ENCODE results near the gene MEOX1. TPM values are rescaled to one million over a fixed set of nuclear protein-coding genes. Genes with fewer than 3 reads are reported as not detected.

The MEOX1 gene
- total and polyA plus RNA-seq, 2 of the 13 experiments (the other 11 are each of a cell fraction or from before 2014, with no cell fraction given), result not detected

DNA sequence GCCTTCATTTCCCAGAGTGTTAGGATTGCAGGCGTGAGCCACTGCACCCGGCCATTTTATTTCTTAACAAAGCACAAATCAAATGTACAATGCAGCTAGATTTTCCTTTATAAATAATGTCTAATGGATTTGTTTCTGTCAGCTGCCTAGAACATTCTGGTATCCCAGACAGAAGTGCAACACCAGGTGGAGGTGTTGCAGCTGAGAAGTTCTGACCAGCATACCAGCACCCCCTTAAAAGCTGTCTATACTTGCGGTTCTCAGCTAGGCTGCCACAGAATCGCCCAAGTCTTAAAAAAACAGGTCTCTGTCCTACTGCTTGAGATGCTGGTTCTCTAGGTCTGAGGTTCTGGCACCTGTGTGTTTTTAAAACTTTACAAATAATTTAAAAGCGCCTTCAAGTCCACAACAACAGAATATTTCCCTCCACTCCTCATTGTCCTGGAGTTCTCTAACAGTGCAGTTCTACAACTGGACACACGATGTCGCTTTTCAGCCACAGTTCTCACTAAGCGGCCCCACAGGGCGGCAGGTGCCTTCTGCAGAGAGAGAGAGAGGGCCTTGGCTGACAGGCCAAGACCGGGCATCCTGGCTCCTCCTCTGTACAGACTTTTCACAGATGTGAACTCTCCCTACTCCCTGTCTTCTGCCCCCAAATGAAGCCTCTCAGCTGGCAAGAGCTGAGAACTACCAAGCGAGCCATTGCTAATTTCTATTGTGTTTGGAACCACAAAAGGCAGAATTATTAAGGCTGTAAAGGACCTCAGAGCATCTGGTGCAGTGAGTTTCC, 32.6 kb upstream of the MEOX1 start (continued):
- TF ChIP-seq, protein P1, sequence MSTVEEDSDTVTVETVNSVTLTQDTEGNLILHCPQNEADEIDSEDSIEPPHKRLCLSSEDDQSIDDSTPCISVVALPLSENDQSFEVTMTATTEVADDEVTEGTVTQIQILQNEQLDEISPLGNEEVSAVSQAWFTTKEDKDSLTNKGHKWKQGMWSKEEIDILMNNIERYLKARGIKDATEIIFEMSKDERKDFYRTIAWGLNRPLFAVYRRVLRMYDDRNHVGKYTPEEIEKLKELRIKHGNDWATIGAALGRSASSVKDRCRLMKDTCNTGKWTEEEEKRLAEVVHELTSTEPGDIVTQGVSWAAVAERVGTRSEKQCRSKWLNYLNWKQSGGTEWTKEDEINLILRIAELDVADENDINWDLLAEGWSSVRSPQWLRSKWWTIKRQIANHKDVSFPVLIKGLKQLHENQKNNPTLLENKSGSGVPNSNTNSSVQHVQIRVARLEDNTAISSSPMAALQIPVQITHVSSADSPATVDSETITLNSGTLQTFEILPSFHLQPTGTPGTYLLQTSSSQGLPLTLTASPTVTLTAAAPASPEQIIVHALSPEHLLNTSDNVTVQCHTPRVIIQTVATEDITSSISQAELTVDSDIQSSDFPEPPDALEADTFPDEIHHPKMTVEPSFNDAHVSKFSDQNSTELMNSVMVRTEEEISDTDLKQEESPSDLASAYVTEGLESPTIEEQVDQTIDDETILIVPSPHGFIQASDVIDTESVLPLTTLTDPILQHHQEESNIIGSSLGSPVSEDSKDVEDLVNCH (CRISPR knock-in tag; IDR thresholded peaks at IDR 0.05), result no peak
- TF ChIP-seq CENPT (CRISPR knock-in tag; IDR thresholded peaks at IDR 0.05; ENCODE audit: low read depth) (no peak), JUND (CRISPR knock-in tag; IDR thresholded peaks at IDR 0.05) (no peak), ZNF550 (CRISPR knock-in tag; IDR thresholded peaks at IDR 0.05; ENCODE audit: borderline replicate concordance) (no peak), MEIS2 (CRISPR knock-in tag; IDR thresholded peaks at IDR 0.05) (0 out of 2 replicates have a peak, but pooled peaks have one; percentile 27), SIN3A (IDR thresholded peaks at IDR 0.05; ENCODE audit: borderline replicate concordance, low read depth, low read length) (no peak), ISL2 (CRISPR knock-in tag; IDR thresholded peaks at IDR 0.05) (peak; percentile 50; the same call in 1 of the 2 replicates), ZNF850 (CRISPR knock-in tag; conservative IDR thresholded peaks at IDR 0.05) (no peak), ZNF451 (CRISPR knock-in tag; IDR thresholded peaks at IDR 0.05) (no peak), KAT8 (CRISPR knock-in tag; IDR thresholded peaks at IDR 0.05) (0 out of 2 replicates have a peak, but pooled peaks have one; percentile 29), ZNF296 (CRISPR knock-in tag; conservative IDR thresholded peaks at IDR 0.05) (no peak), RBM39 (IDR thresholded peaks at IDR 0.05; ENCODE audit: low read depth, low read length, poor library complexity, severe bottlenecking) (no peak), SIX1 (CRISPR knock-in tag; IDR thresholded peaks at IDR 0.05; ENCODE audit: borderline replicate concordance) (no peak), REXO4 (CRISPR knock-in tag; IDR thresholded peaks at IDR 0.05; ENCODE audit: borderline replicate concordance) (no peak)
- TF ChIP-seq, protein P2, sequence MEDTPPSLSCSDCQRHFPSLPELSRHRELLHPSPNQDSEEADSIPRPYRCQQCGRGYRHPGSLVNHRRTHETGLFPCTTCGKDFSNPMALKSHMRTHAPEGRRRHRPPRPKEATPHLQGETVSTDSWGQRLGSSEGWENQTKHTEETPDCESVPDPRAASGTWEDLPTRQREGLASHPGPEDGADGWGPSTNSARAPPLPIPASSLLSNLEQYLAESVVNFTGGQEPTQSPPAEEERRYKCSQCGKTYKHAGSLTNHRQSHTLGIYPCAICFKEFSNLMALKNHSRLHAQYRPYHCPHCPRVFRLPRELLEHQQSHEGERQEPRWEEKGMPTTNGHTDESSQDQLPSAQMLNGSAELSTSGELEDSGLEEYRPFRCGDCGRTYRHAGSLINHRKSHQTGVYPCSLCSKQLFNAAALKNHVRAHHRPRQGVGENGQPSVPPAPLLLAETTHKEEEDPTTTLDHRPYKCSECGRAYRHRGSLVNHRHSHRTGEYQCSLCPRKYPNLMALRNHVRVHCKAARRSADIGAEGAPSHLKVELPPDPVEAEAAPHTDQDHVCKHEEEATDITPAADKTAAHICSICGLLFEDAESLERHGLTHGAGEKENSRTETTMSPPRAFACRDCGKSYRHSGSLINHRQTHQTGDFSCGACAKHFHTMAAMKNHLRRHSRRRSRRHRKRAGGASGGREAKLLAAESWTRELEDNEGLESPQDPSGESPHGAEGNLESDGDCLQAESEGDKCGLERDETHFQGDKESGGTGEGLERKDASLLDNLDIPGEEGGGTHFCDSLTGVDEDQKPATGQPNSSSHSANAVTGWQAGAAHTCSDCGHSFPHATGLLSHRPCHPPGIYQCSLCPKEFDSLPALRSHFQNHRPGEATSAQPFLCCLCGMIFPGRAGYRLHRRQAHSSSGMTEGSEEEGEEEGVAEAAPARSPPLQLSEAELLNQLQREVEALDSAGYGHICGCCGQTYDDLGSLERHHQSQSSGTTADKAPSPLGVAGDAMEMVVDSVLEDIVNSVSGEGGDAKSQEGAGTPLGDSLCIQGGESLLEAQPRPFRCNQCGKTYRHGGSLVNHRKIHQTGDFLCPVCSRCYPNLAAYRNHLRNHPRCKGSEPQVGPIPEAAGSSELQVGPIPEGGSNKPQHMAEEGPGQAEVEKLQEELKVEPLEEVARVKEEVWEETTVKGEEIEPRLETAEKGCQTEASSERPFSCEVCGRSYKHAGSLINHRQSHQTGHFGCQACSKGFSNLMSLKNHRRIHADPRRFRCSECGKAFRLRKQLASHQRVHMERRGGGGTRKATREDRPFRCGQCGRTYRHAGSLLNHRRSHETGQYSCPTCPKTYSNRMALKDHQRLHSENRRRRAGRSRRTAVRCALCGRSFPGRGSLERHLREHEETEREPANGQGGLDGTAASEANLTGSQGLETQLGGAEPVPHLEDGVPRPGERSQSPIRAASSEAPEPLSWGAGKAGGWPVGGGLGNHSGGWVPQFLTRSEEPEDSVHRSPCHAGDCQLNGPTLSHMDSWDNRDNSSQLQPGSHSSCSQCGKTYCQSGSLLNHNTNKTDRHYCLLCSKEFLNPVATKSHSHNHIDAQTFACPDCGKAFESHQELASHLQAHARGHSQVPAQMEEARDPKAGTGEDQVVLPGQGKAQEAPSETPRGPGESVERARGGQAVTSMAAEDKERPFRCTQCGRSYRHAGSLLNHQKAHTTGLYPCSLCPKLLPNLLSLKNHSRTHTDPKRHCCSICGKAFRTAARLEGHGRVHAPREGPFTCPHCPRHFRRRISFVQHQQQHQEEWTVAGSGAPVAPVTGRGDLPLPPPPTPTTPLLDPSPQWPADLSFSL (CRISPR knock-in tag; IDR thresholded peaks at IDR 0.05), result no peak
- TF ChIP-seq, protein P3, sequence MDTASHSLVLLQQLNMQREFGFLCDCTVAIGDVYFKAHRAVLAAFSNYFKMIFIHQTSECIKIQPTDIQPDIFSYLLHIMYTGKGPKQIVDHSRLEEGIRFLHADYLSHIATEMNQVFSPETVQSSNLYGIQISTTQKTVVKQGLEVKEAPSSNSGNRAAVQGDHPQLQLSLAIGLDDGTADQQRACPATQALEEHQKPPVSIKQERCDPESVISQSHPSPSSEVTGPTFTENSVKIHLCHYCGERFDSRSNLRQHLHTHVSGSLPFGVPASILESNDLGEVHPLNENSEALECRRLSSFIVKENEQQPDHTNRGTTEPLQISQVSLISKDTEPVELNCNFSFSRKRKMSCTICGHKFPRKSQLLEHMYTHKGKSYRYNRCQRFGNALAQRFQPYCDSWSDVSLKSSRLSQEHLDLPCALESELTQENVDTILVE (CRISPR knock-in tag; IDR thresholded peaks at IDR 0.05), result peak; percentile 89
- TF ChIP-seq, protein P4, sequence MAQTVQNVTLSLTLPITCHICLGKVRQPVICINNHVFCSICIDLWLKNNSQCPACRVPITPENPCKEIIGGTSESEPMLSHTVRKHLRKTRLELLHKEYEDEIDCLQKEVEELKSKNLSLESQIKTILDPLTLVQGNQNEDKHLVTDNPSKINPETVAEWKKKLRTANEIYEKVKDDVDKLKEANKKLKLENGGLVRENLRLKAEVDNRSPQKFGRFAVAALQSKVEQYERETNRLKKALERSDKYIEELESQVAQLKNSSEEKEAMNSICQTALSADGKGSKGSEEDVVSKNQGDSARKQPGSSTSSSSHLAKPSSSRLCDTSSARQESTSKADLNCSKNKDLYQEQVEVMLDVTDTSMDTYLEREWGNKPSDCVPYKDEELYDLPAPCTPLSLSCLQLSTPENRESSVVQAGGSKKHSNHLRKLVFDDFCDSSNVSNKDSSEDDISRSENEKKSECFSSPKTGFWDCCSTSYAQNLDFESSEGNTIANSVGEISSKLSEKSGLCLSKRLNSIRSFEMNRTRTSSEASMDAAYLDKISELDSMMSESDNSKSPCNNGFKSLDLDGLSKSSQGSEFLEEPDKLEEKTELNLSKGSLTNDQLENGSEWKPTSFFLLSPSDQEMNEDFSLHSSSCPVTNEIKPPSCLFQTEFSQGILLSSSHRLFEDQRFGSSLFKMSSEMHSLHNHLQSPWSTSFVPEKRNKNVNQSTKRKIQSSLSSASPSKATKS (CRISPR knock-in tag; IDR thresholded peaks at IDR 0.05), result no peak
